GM18520 (cell line): ENCODE data around the gene DNAJC6.

Experiments used
- ATAC-seq: cut with Tn5 transposase; IDR thresholded peaks from one replicate; pipeline ENCODE4 v1.9.1; 2021; ENCODE audit not compliant: unreplicated experiment

The DNAJC6 gene

DNA sequence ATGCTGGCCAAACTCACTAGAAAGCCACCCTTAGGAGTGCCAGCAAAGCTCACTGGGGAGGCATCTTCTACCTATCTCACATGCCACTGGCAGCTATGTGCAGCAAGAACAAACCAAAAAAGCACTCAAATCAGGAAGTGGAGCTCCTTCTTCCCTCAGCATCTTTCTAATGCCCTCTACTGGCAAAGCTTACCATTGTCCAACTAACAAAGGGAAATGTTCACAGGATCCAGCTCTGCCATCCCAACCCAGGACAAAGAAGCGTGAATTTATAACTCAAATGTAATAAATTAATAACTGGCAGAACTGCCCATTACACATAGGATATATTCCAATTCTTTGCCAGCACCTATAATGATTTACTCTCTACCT is 150.0 kb downstream of the DNAJC6 start:
- peak; percentile 63 for ATAC-seq
